ENCODE measurements around the gene CIBAR2.

DNA sequence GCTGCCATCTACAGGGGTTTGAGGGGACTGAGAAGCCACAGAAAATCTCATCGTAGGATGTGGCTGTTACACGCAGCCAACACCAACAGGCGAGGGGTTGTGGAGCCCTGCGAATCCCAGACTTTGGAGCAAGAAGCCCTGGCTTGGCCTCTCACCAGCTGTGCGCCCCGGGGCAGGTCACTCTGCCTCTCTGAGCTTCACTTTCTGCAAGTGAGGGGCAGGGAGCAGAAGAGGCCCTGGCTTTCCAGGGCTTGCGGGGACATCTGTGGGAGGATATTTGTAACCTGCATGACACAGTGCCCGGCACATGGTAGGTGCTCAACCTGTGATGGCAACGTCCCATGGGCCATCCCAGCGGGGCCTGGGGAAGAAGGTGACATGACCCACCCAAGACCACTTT, 32.9 kb upstream of the CIBAR2 start:
- TF ChIP-seq, protein P1, sequence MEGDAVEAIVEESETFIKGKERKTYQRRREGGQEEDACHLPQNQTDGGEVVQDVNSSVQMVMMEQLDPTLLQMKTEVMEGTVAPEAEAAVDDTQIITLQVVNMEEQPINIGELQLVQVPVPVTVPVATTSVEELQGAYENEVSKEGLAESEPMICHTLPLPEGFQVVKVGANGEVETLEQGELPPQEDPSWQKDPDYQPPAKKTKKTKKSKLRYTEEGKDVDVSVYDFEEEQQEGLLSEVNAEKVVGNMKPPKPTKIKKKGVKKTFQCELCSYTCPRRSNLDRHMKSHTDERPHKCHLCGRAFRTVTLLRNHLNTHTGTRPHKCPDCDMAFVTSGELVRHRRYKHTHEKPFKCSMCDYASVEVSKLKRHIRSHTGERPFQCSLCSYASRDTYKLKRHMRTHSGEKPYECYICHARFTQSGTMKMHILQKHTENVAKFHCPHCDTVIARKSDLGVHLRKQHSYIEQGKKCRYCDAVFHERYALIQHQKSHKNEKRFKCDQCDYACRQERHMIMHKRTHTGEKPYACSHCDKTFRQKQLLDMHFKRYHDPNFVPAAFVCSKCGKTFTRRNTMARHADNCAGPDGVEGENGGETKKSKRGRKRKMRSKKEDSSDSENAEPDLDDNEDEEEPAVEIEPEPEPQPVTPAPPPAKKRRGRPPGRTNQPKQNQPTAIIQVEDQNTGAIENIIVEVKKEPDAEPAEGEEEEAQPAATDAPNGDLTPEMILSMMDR (conservative IDR thresholded peaks at IDR 0.05; ENCODE audit: low read length), result no peak
- TF ChIP-seq EZH2phosphoT487 (IDR thresholded peaks at IDR 0.05; ENCODE audit: borderline replicate concordance, low read depth, low read length), result no peak

Measured in OCI-LY7 (cell line).